H1 (cell line): ENCODE data around the gene CHD6. TPM values are rescaled to one million over a fixed set of nuclear protein-coding genes. Genes with fewer than 3 reads are reported as not detected.

Experiments used
- CTCF ChIA-PET: fragments of 300-600 bp; sonication (Branson Sonifier 250); formaldehyde crosslinking; loops from one replicate; lab custom pipeline; 2021; ENCODE audit not compliant: partially characterized antibody; lab: Charles Lee
- POLR2A ChIA-PET: fragments of 300-600 bp; sonication (Branson Sonifier 250); formaldehyde crosslinking; loops from one replicate; lab custom pipeline; 2021; ENCODE audit warnings: inconsistent platforms; ENCODE audit not compliant: partially characterized antibody; lab: Charles Lee
- DNase-seq, 2 experiments: peaks; one replicate each; pipeline versions ENCODE4 v3.0.0 to v3.0.0-alpha.2; 2010 to 2022; ENCODE audit warnings: low spot score in 2 of 2, low read depth in 1 of 2, mixed read lengths in 1 of 2
- FAIRE-seq: peaks from 2 replicates; lab custom pipeline; 2011; peaks lifted over from hg19 to GRCh38; lab: Jason Lieb, UNC
- H2AFZ ChIP-seq: 2 replicates; pipeline ENCODE4 v1.8.1; 2012; ENCODE audit warnings: low read length, inconsistent platforms
- H2AK5ac ChIP-seq: 2 replicates; pipeline ENCODE4 v1.6.1; 2013; ENCODE audit warnings: low read depth, low read length
- H2BK120ac ChIP-seq: replicated peaks from 2 replicates; pipeline ENCODE3; 2013; ENCODE audit warnings: low read depth, low read length, inconsistent platforms
- H2BK12ac ChIP-seq: 2 replicates; pipeline ENCODE4 v1.6.1; 2013; ENCODE audit warnings: low read depth, low read length
- H2BK15ac ChIP-seq: 2 replicates; pipeline ENCODE4 v1.6.1; 2013; ENCODE audit warnings: low read length
- H2BK20ac ChIP-seq: 2 replicates; pipeline ENCODE4 v1.6.1; 2013; ENCODE audit warnings: low read length
- H2BK5ac ChIP-seq: 2 replicates; pipeline ENCODE4 v1.6.1; 2013; ENCODE audit warnings: low read depth, low read length
- H3K14ac ChIP-seq: 2 replicates; pipeline ENCODE4 v1.6.1; 2013; ENCODE audit warnings: inconsistent platforms; ENCODE audit not compliant: insufficient read length
- H3K18ac ChIP-seq: 2 replicates; pipeline ENCODE4 v1.6.1; 2013; ENCODE audit warnings: low read length; ENCODE audit errors: extremely low read depth
- H3K23ac ChIP-seq: 2 replicates; pipeline ENCODE4 v1.6.1; 2013; ENCODE audit warnings: inconsistent platforms; ENCODE audit not compliant: insufficient read length
- H3K23me2 ChIP-seq: 2 replicates; pipeline ENCODE4 v1.6.1; 2013; ENCODE audit warnings: low read depth, low read length
- H3K27ac ChIP-seq: 2 replicates; pipeline ENCODE4 v1.6.1; 2011; ENCODE audit warnings: low read depth, low read length, inconsistent platforms
- H3K27me3 ChIP-seq, 4 experiments: replicated peaks in 1 of 4; 1 replicate in 1 of 4; 2 replicates in 3 of 4; pipeline versions ENCODE4 v1.6.1 to v1.8.1; 2011 to 2013; ENCODE audit warnings: low read length in 3 of 4, mild to moderate bottlenecking in 3 of 4, inconsistent platforms in 2 of 4, mixed read lengths in 2 of 4, moderate library complexity in 1 of 4; ENCODE audit not compliant: control insufficient read depth in 3 of 4, insufficient read depth in 3 of 4; ENCODE audit errors: extremely low read depth in 1 of 4
- H3K36me3 ChIP-seq, 4 experiments: 2 replicates each; pipeline versions ENCODE4 v1.6.1 to v1.8.1; 2011 to 2013; ENCODE audit warnings: mild to moderate bottlenecking in 4 of 4, low read length in 3 of 4, moderate library complexity in 2 of 4, control low read depth in 1 of 4, inconsistent platforms in 1 of 4; ENCODE audit not compliant: insufficient read depth in 4 of 4, control insufficient read depth in 2 of 4
- H3K4ac ChIP-seq: replicated peaks from 2 replicates; pipeline ENCODE3; 2013; ENCODE audit warnings: low read length, low read depth, mixed read lengths, inconsistent platforms; ENCODE audit not compliant: insufficient read length
- H3K4me1 ChIP-seq, 4 experiments: replicated peaks in 1 of 4; 1 replicate in 1 of 4; 2 replicates in 3 of 4; pipeline versions ENCODE4 v1.6.1 to v1.8.1; 2011 to 2013; ENCODE audit warnings: low read length in 3 of 4, inconsistent platforms in 2 of 4, mixed read lengths in 1 of 4; ENCODE audit not compliant: insufficient read depth in 4 of 4, control insufficient read depth in 3 of 4
- H3K4me2 ChIP-seq, 2 experiments: 2 replicates each; pipeline versions ENCODE4 v1.6.1 to v1.8.1; 2011 to 2013; ENCODE audit warnings: low read depth in 2 of 2, low read length in 2 of 2, control low read depth in 1 of 2, inconsistent platforms in 1 of 2, mild to moderate bottlenecking in 1 of 2; ENCODE audit not compliant: insufficient read depth in 1 of 2
- H3K4me3 ChIP-seq, 4 experiments: fragments of 200-600, 300-600 bp in 1 of 4; sonication (generic), shearing (Covaris generic), sonication (Bioruptor Twin) in 1 of 4; 2 replicates each; pipeline versions ENCODE4 v1.5.1 to v1.8.1; 2011 to 2016; ENCODE audit warnings: low read length in 4 of 4, low read depth in 3 of 4, control low read depth in 2 of 4, inconsistent platforms in 2 of 4, mild to moderate bottlenecking in 2 of 4, mixed read lengths in 1 of 4, moderate library complexity in 1 of 4; ENCODE audit not compliant: insufficient read depth in 2 of 4; ENCODE audit errors: extremely low read depth in 1 of 4
- H3K56ac ChIP-seq: replicated peaks from 2 replicates; pipeline ENCODE3; 2013; ENCODE audit warnings: low read depth, mild to moderate bottlenecking, mixed read lengths, low read length, inconsistent platforms; ENCODE audit not compliant: insufficient read length
- H3K79me1 ChIP-seq: 2 replicates; pipeline ENCODE4 v1.6.1; 2013; ENCODE audit warnings: low read depth, low read length, control low read depth
- H3K79me2 ChIP-seq, 2 experiments: 2 replicates each; pipeline versions ENCODE4 v1.6.1 to v1.8.1; 2012 to 2013; ENCODE audit warnings: low read length in 2 of 2, mild to moderate bottlenecking in 2 of 2, inconsistent platforms in 1 of 2; ENCODE audit not compliant: insufficient read depth in 2 of 2, control insufficient read depth in 1 of 2
- H3K9ac ChIP-seq, 4 experiments: replicated peaks in 1 of 4; 1 replicate in 1 of 4; 2 replicates in 3 of 4; pipeline versions ENCODE4 v1.6.1 to v1.8.1; 2011 to 2013; ENCODE audit warnings: low read depth in 3 of 4, low read length in 3 of 4, control low read depth in 2 of 4, mild to moderate bottlenecking in 2 of 4, moderate library complexity in 2 of 4, inconsistent platforms in 1 of 4; ENCODE audit errors: extremely low read depth in 1 of 4
- H3K9me3 ChIP-seq, 2 experiments: 2 replicates each; pipeline versions ENCODE4 v1.6.1 to v1.8.1; 2012 to 2013; ENCODE audit warnings: mild to moderate bottlenecking in 2 of 2, moderate library complexity in 2 of 2, control low read depth in 1 of 2, inconsistent platforms in 1 of 2, low read depth in 1 of 2, low read length in 1 of 2, mixed read lengths in 1 of 2; ENCODE audit not compliant: insufficient read depth in 2 of 2
- H4K20me1 ChIP-seq, 2 experiments: replicated peaks in 1 of 2; 2 replicates each; pipeline versions ENCODE3 to v1.8.1; 2011 to 2013; ENCODE audit warnings: inconsistent platforms in 2 of 2, low read length in 2 of 2, mild to moderate bottlenecking in 1 of 2; ENCODE audit not compliant: insufficient read depth in 2 of 2, control insufficient read depth in 1 of 2
- H4K5ac ChIP-seq: 2 replicates; pipeline ENCODE4 v1.6.1; 2013; ENCODE audit warnings: low read length, low read depth, mixed read lengths, inconsistent platforms; ENCODE audit not compliant: insufficient read length
- H4K8ac ChIP-seq: 2 replicates; pipeline ENCODE4 v1.8.0; 2013; ENCODE audit warnings: mild to moderate bottlenecking, moderate library complexity, low read length, inconsistent platforms; ENCODE audit not compliant: insufficient read depth; ENCODE audit errors: extremely low read depth
- H4K91ac ChIP-seq: replicated peaks from 2 replicates; pipeline ENCODE3; 2013; ENCODE audit warnings: low read length, mixed read lengths, inconsistent platforms; ENCODE audit not compliant: insufficient read length
- BCL11A ChIP-seq, 2 experiments: IDR thresholded peaks; one replicate each; pipeline ENCODE4 v1.6.1; 2011; ENCODE audit warnings: low read depth in 2 of 2, low read length in 2 of 2, mild to moderate bottlenecking in 2 of 2
- CBX5 ChIP-seq: fragments of 300-800, 300-1000 bp; sonication (generic); IDR thresholded peaks from 2 replicates; pipeline ENCODE4 v1.7.1; 2016; ENCODE audit warnings: antibody characterized with exemption, low read length, low read depth
- EGR1 ChIP-seq: IDR thresholded peaks from 2 replicates; pipeline ENCODE4 v1.6.1; 2011; ENCODE audit warnings: low read depth, low read length, borderline replicate concordance
- EP300 ChIP-seq, 2 experiments: IDR thresholded peaks; 1 replicate in 1 of 2; 2 replicates in 1 of 2; pipeline ENCODE4 v1.6.1; 2011 to 2012; ENCODE audit warnings: low read depth in 2 of 2, low read length in 2 of 2, mild to moderate bottlenecking in 2 of 2, borderline replicate concordance in 1 of 2, inconsistent platforms in 1 of 2, moderate library complexity in 1 of 2
- JUND ChIP-seq: IDR thresholded peaks from 2 replicates; pipeline ENCODE4 v1.6.1; 2011; ENCODE audit warnings: mild to moderate bottlenecking, improper control_type of control experiment, low read length
- KDM1A ChIP-seq: fragments of 200-600, 300-600 bp; sonication (generic); IDR thresholded peaks from 2 replicates; pipeline ENCODE4 v1.7.1; 2016; ENCODE audit warnings: mild to moderate bottlenecking, low read length, borderline replicate concordance
- KDM5A ChIP-seq: fragments of 200-600 bp; IDR thresholded peaks from 2 replicates; pipeline ENCODE4 v1.7.1; 2012; ENCODE audit warnings: mild to moderate bottlenecking, low read length, inconsistent platforms, mixed read lengths
- MAFK ChIP-seq: IDR thresholded peaks from 2 replicates; pipeline ENCODE4 v1.6.1; 2012; ENCODE audit warnings: low read depth, mild to moderate bottlenecking, improper control_type of control experiment, low read length
- RFX5 ChIP-seq: IDR thresholded peaks from 2 replicates; pipeline ENCODE4 v1.6.1; 2011; ENCODE audit warnings: low read depth, low read length, improper control_type of control experiment, borderline replicate concordance
- RXRA ChIP-seq: IDR thresholded peaks from 2 replicates; pipeline ENCODE4 v1.6.1; 2011; ENCODE audit warnings: low read depth, mild to moderate bottlenecking, low read length, moderate library complexity; ENCODE audit not compliant: insufficient read depth
- SAP30 ChIP-seq: fragments of 300-600 bp; sonication (generic); IDR thresholded peaks from 2 replicates; pipeline ENCODE4 v1.7.1; 2012; ENCODE audit warnings: low read length, moderate library complexity, mild to moderate bottlenecking, inconsistent platforms; ENCODE audit not compliant: insufficient read depth, insufficient replicate concordance
- SIN3A ChIP-seq, 2 experiments: IDR thresholded peaks in 1 of 2; conservative IDR thresholded peaks in 1 of 2; 2 replicates each; pipeline ENCODE4 v1.6.1; 2011 to 2012; ENCODE audit warnings: low read length in 2 of 2, improper control_type of control experiment in 1 of 2, low read depth in 1 of 2, mild to moderate bottlenecking in 1 of 2
- SRF ChIP-seq: IDR thresholded peaks from 2 replicates; pipeline ENCODE4 v1.6.1; 2011; ENCODE audit warnings: mild to moderate bottlenecking, low read depth, low read length, moderate library complexity
- YY1 ChIP-seq: IDR thresholded peaks from 2 replicates; pipeline ENCODE4 v1.6.1; 2011; ENCODE audit warnings: low read depth, mild to moderate bottlenecking, low read length
- ZNF274 ChIP-seq: IDR thresholded peaks from 2 replicates; pipeline ENCODE4 v1.7.0; 2012; ENCODE audit warnings: low read length, borderline replicate concordance; ENCODE audit errors: extremely low read depth
- WGBS, 2 experiments: shearing (Covaris generic) in 1 of 2; methylation state at CpG; one replicate each; pipeline versions ENCODE4 v1.1.6 to v1.1.7; 2013 to 2015; ENCODE audit warnings: low lambda C conversion rate in 2 of 2, mixed read lengths in 2 of 2, inconsistent platforms in 1 of 2, low coverage in 1 of 2, missing lambda C conversion rate in 1 of 2; ENCODE audit not compliant: insufficient replicate concordance in 2 of 2, insufficient coverage in 1 of 2, insufficient read length in 1 of 2; ENCODE audit errors: extremely low coverage in 1 of 2, missing lambda C conversion rate in 1 of 2; 5-methylcytosine and 5-hydroxymethylcytosine counted together
- polyA plus RNA-seq, 7 experiments: library from polyadenylated mRNA; depleted of rRNA in 3 of 7; stranded (reverse) in 5 of 7; unstranded in 2 of 7; fragments of >200 nt in 5 of 7; fragments of 200-250 nt in 2 of 7; gene quantifications; 1 replicate in 5 of 7; 2 replicates in 1 of 7; 4 replicates in 1 of 7; pipeline versions ENCODE4 v1.2.1 to v1.2.3, GENCODE V29; 2011 to 2013; ENCODE audit warnings: missing spikeins in 2 of 7, mixed read lengths in 2 of 7
- total RNA-seq: library from RNA; stranded (reverse); fragmentation: NEBNext Ultra II Directional; extraction: Animal tissue kit (Norgen Biotek cat#: 25700); gene quantifications from 2 replicates; pipeline ENCODE4 v1.2.1, GENCODE V29; 2021

Gene CHD6
- total and polyA plus RNA-seq, 2 of the 8 experiments (the other 6 are each of a cell fraction or from before 2014, with no cell fraction given): 11.1 to 62.9 TPM

GRCh38 chr20:41446456-41446855 is 171.7 kb downstream of the CHD6 start:
- Histone ChIP-seq H3K4me3 (no peak overlapping the region), H4K20me1 (peaks cover 0 to 8% of the 10 kb centered on the region in 2 experiments), H4K5ac (no peak overlapping the region), H3K14ac (no peak overlapping the region), H3K79me2 (no peaks in the 10 kb centered on the region), H3K27ac (no peak overlapping the region), H3K56ac (no peak overlapping the region), H2AK5ac (no peak overlapping the region), H2BK120ac (no peak overlapping the region), H4K8ac (no peak overlapping the region), H3K36me3 (peaks cover 29 to 85% (median 65%) of the 10 kb centered on the region in 4 experiments), H2BK15ac (no peak overlapping the region), H2BK12ac (no peak overlapping the region), H3K4me1 (no peaks in the 10 kb centered on the region), H3K9ac (no peak overlapping the region), H3K79me1 (no peaks in the 10 kb centered on the region), H3K27me3 (no peaks in the 10 kb centered on the region), H3K23me2 (no peaks in the 10 kb centered on the region), H3K9me3 (no peaks in the 10 kb centered on the region), H3K18ac (no peak overlapping the region), H2BK5ac (no peak overlapping the region), H4K91ac (no peak overlapping the region), H2BK20ac (no peak overlapping the region), H3K4ac (no peak overlapping the region), H2AFZ (no peak overlapping the region), H3K4me2 (no peak overlapping the region), H3K23ac (no peak overlapping the region)
- no peak for FAIRE-seq
- DNase-seq: no peak
- POLR2A ChIA-PET: no interaction called here
- CTCF ChIA-PET: no interaction called here
- WGBS, 2 experiments: 92% methylated on average over 4 of the region's 4 CpGs; no CpG with 5 or more reads in 1 of the 2 experiments
- TF ChIP-seq RXRA: no peak
- no peak for TF ChIP-seq ZNF274
- no peak for TF ChIP-seq EP300 (IDR thresholded peaks at IDR 0.05; ENCODE audit: borderline replicate concordance in 1 of 2, low read depth in 2 of 2, low read length in 2 of 2)
- TF ChIP-seq YY1: no peak
- TF ChIP-seq CBX5: no peak
- TF ChIP-seq MAFK: no peak
- no peak for TF ChIP-seq EGR1
- TF ChIP-seq BCL11A (IDR thresholded peaks at IDR 0.05; ENCODE audit: low read depth in 2 of 2, low read length in 2 of 2): no peak
- TF ChIP-seq SIN3A (conservative IDR thresholded peaks at IDR 0.05 in 1 of 2, IDR thresholded peaks at IDR 0.05 in 1 of 2; ENCODE audit: low read depth in 1 of 2, low read length in 2 of 2): no peak
- no peak for TF ChIP-seq KDM5A
- TF ChIP-seq SRF: no peak
- no peak for TF ChIP-seq SAP30
- TF ChIP-seq JUND: no peak
- TF ChIP-seq KDM1A: no peak
- no peak for TF ChIP-seq RFX5
